Fibroblast of gingiva (primary cell): Measurements from ENCODE around the gene GOLGA8J.
"Not testable (repeated sequence)": the region's sequence is repeated elsewhere in the genome, so short reads cannot be mapped to it uniquely, and the experiment has no call there.

Source experiments
- DNase-seq: peaks from one replicate; pipeline ENCODE4 v3.0.0-alpha.2; 2011; ENCODE audit warnings: low read depth

Gene GOLGA8J

GRCh38 chr15:30082655-30083054 is at the start of gene GOLGA8J:
Gene GOLGA8J, plus strand, starts transcription at chr15:30082955. Its CDS starts 98 bp downstream, at chr15:30083053.
- not testable (repeated sequence) for DNase-seq

- no peak for DNase-seq
Observed at GRCh38 chr15:30033211-30033610, 49.5 kb upstream of the GOLGA8J start.

GRCh38 chr15:30033763-30034162 is 49.0 kb upstream of the GOLGA8J start:
- no peak for DNase-seq

- DNase-seq: no peak
Observed at GRCh38 chr15:30036036-30036703, 46.6 kb upstream of the GOLGA8J start.

- no peak for DNase-seq
Observed at GRCh38 chr15:30038667-30039523, 43.9 kb upstream of the GOLGA8J start.

GRCh38 chr15:30041868-30042267 is 40.9 kb upstream of the GOLGA8J start:
- DNase-seq: no peak

- DNase-seq: no peak
Observed at GRCh38 chr15:30042556-30042955, 40.2 kb upstream of the GOLGA8J start.

- DNase-seq: peak; percentile 8
Observed at GRCh38 chr15:30043211-30043655, 39.5 kb upstream of the GOLGA8J start.

- DNase-seq: no peak
Observed at GRCh38 chr15:30044377-30044776, 38.4 kb upstream of the GOLGA8J start.

GRCh38 chr15:30044826-30045225 is 37.9 kb upstream of the GOLGA8J start:
- DNase-seq: not testable (repeated sequence)

GRCh38 chr15:30045248-30046041 is 37.3 kb upstream of the GOLGA8J start:
- DNase-seq: not testable (repeated sequence)

GRCh38 chr15:30046430-30046829 is 36.3 kb upstream of the GOLGA8J start:
- DNase-seq: no peak

- no peak for DNase-seq
Observed at GRCh38 chr15:30055604-30056003, 27.2 kb upstream of the GOLGA8J start.

GRCh38 chr15:30056166-30056565 is 26.6 kb upstream of the GOLGA8J start:
- DNase-seq: no peak

- DNase-seq: no peak
Observed at GRCh38 chr15:30059771-30060170, 23.0 kb upstream of the GOLGA8J start.

- no peak for DNase-seq
Observed at GRCh38 chr15:30062881-30063280, 19.9 kb upstream of the GOLGA8J start.

GRCh38 chr15:30063835-30064546 is 18.8 kb upstream of the GOLGA8J start:
- no peak for DNase-seq

GRCh38 chr15:30065025-30065801 is 17.5 kb upstream of the GOLGA8J start:
- DNase-seq: peak; percentile 85

GRCh38 chr15:30068326-30068725 is 14.4 kb upstream of the GOLGA8J start:
- DNase-seq: no peak

GRCh38 chr15:30072630-30073029 is 10.1 kb upstream of the GOLGA8J start:
- DNase-seq: no peak

GRCh38 chr15:30073915-30074314 is 8.8 kb upstream of the GOLGA8J start:
- no peak for DNase-seq
